HepG2 (cell line): ENCODE results near the gene DPP7. TPM values are rescaled to one million over a fixed set of nuclear protein-coding genes. Genes with fewer than 3 reads are reported as not detected.
A peak's percentile ranks its signal among the peaks of the same experiment; 100 is the strongest.

ENCODE experiments used
- ATF1 ChIP-seq: IDR thresholded peaks from 2 replicates; pipeline ENCODE4 v1.6.1; 2016; ENCODE audit warnings: mild to moderate bottlenecking, control low read depth
- FOXO1 ChIP-seq: sonication (generic); formaldehyde crosslinking; IDR thresholded peaks from 2 replicates; pipeline ENCODE4 v1.4.0; 2020; ENCODE audit warnings: missing genetic modification reagents
- HMG20B ChIP-seq: conservative IDR thresholded peaks from 2 replicates; pipeline ENCODE4 v1.6.1; 2016; ENCODE audit warnings: missing genetic modification reagents, missing compliant biosample characterization
- HNRNPUL1 ChIP-seq: fragments of 200-400 bp; formaldehyde crosslinking; IDR thresholded peaks from 2 replicates; pipeline ENCODE4 v1.6.1; 2017; ENCODE audit warnings: low read depth, mild to moderate bottlenecking, low read length, moderate library complexity
- MTA1 ChIP-seq: sonication (generic); formaldehyde crosslinking; IDR thresholded peaks from 2 replicates; pipeline ENCODE4 v1.4.0; 2020; ENCODE audit warnings: missing genetic modification reagents, mild to moderate bottlenecking, borderline replicate concordance
- RNF2 ChIP-seq: fragments of 450-650 bp; conservative IDR thresholded peaks from 2 replicates; pipeline ENCODE4 v1.6.1; 2016; ENCODE audit warnings: low read depth
- SPEN ChIP-seq: sonication (generic); formaldehyde crosslinking; IDR thresholded peaks from 2 replicates; pipeline ENCODE4 v1.5.1; 2020; ENCODE audit warnings: low read depth, mild to moderate bottlenecking, missing genetic modification reagents
- ZFP90 ChIP-seq: sonication (generic); formaldehyde crosslinking; IDR thresholded peaks from 2 replicates; pipeline ENCODE4 v1.8.0; 2022; ENCODE audit warnings: missing genetic modification reagents, mild to moderate bottlenecking, inconsistent platforms, borderline replicate concordance
- ZNF446 ChIP-seq: sonication (generic); formaldehyde crosslinking; IDR thresholded peaks from 2 replicates; pipeline ENCODE4 v1.5.0; 2020; ENCODE audit warnings: mild to moderate bottlenecking, missing genetic modification reagents
- ZNF564 ChIP-seq: sonication (generic); formaldehyde crosslinking; IDR thresholded peaks from 2 replicates; pipeline ENCODE4 v1.8.1; 2023; ENCODE audit warnings: mild to moderate bottlenecking, missing genetic modification reagents
- ZNF652 ChIP-seq: IDR thresholded peaks from 2 replicates; pipeline ENCODE4 v1.6.1; 2016; ENCODE audit warnings: low read depth, borderline replicate concordance
- polyA plus RNA-seq, 8 experiments: library from polyadenylated mRNA; depleted of rRNA in 3 of 8; stranded (reverse) in 7 of 8; unstranded in 1 of 8; fragments of >200 nt; fragmentation: Illumina TruSeq in 4 of 8; extraction: Trizol in 4 of 8; gene quantifications; 2 replicates each; pipeline versions ENCODE4 v1.2.1 to v1.2.3, GENCODE V29; 2011 to 2016; ENCODE audit warnings: low read depth in 4 of 8, missing spikeins in 1 of 8, mixed read lengths in 1 of 8; ENCODE audit not compliant: insufficient read depth in 1 of 8
- total RNA-seq, 5 experiments: library from RNA; depleted of rRNA; stranded (reverse); fragments of >200 nt; fragmentation: Illumina TruSeq; extraction: Trizol; gene quantifications; 2 replicates each; pipeline ENCODE4 v1.2.3, GENCODE V29; 2016; ENCODE audit warnings: low read depth in 1 of 5
- TF ChIP-seq, protein P1 (sequence below), 2 experiments: fragments of 450-650 bp in 1 of 2; sonication (generic) in 1 of 2; formaldehyde crosslinking in 1 of 2; IDR thresholded peaks; 2 replicates each; pipeline versions ENCODE4 v1.6.1 to v1.8.0; 2016 to 2022; ENCODE audit warnings: antibody characterized with exemption in 1 of 2, mild to moderate bottlenecking in 1 of 2, missing genetic modification reagents in 1 of 2
- TF ChIP-seq, protein P2 (sequence below): sonication (generic); formaldehyde crosslinking; IDR thresholded peaks from 2 replicates; pipeline ENCODE4 v1.4.0; 2020; ENCODE audit warnings: mild to moderate bottlenecking, missing genetic modification reagents
- TF ChIP-seq, protein P3 (sequence below): sonication (generic); formaldehyde crosslinking; IDR thresholded peaks from 2 replicates; pipeline ENCODE4 v1.8.1; 2023; ENCODE audit warnings: mild to moderate bottlenecking, missing genetic modification reagents, borderline replicate concordance
- TF ChIP-seq, protein P4 (sequence below): sonication (generic); formaldehyde crosslinking; IDR thresholded peaks from 2 replicates; pipeline ENCODE4 v1.4.0; 2020; ENCODE audit warnings: mild to moderate bottlenecking, missing genetic modification reagents

The DPP7 gene
- total and polyA plus RNA-seq, 2 of the 13 experiments (the other 11 are each of a cell fraction or from before 2014, with no cell fraction given): 1.2 to 4.5 TPM

DNA sequence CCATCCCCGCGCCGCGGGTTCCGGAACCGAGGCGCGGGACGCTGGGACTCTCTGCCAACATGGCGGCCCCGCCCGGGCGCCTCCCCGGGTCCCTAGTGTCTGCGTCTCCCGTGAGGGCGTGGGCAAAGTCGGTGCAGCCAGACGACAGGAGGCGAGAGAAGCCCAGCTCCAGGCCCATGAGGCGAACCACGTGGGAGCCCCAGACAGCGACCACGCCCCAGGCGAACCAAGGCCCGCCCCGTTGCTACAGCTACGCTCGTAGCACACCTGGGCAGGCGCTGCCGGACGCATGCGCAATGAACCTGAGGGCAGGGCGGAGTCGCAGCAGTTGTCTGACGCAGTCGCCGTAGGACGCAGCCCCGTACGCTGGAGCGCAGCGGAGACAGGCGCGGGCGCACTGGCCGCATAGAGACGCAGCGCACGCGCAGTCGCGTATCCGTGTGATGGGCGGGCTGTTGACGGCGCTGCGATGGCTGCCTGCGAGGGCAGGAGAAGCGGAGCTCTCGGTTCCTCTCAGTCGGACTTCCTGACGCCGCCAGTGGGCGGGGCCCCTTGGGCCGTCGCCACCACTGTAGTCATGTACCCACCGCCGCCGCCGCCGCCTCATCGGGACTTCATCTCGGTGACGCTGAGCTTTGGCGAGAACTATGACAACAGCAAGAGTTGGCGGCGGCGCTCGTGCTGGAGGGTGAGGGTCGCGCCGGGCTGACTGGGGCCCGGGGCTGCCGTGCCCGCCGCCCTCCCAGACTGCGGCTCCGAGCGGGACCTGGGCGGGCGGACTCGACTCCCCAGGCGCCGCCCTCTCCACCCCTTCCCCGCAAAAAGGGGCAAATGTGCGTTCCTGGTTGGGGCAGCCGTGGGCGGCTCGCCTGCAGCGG lies 27.8 kb downstream of the DPP7 start, which contains the start of gene MAN1B1 (continued):
- TF ChIP-seq, protein P1, sequence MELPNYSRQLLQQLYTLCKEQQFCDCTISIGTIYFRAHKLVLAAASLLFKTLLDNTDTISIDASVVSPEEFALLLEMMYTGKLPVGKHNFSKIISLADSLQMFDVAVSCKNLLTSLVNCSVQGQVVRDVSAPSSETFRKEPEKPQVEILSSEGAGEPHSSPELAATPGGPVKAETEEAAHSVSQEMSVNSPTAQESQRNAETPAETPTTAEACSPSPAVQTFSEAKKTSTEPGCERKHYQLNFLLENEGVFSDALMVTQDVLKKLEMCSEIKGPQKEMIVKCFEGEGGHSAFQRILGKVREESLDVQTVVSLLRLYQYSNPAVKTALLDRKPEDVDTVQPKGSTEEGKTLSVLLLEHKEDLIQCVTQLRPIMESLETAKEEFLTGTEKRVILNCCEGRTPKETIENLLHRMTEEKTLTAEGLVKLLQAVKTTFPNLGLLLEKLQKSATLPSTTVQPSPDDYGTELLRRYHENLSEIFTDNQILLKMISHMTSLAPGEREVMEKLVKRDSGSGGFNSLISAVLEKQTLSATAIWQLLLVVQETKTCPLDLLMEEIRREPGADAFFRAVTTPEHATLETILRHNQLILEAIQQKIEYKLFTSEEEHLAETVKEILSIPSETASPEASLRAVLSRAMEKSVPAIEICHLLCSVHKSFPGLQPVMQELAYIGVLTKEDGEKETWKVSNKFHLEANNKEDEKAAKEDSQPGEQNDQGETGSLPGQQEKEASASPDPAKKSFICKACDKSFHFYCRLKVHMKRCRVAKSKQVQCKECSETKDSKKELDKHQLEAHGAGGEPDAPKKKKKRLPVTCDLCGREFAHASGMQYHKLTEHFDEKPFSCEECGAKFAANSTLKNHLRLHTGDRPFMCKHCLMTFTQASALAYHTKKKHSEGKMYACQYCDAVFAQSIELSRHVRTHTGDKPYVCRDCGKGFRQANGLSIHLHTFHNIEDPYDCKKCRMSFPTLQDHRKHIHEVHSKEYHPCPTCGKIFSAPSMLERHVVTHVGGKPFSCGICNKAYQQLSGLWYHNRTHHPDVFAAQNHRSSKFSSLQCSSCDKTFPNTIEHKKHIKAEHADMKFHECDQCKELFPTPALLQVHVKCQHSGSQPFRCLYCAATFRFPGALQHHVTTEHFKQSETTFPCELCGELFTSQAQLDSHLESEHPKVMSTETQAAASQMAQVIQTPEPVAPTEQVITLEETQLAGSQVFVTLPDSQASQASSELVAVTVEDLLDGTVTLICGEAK (IDR thresholded peaks at IDR 0.05): no peak
- TF ChIP-seq, protein P1 (CRISPR knock-in tag; IDR thresholded peaks at IDR 0.05): peak; percentile 51
- TF ChIP-seq ZNF564 (CRISPR knock-in tag) (no peak; the same call in 1 of the 2 replicates), MTA1 (CRISPR knock-in tag) (no peak; the same call in 1 of the 2 replicates), ATF1 (no peak), ZNF446 (CRISPR knock-in tag) (no peak), HNRNPUL1 (0 out of 2 replicates have a peak, but pooled peaks have one; percentile 63), RNF2 (no peak; the same call in 1 of the 2 replicates), FOXO1 (no peak; the same call in 1 of the 2 replicates), SPEN (CRISPR knock-in tag) (peak; percentile 83), ZNF652 (CRISPR knock-in tag) (no peak), HMG20B (no peak), ZFP90 (CRISPR knock-in tag) (no peak; the same call in 1 of the 2 replicates)
- TF ChIP-seq, protein P2, sequence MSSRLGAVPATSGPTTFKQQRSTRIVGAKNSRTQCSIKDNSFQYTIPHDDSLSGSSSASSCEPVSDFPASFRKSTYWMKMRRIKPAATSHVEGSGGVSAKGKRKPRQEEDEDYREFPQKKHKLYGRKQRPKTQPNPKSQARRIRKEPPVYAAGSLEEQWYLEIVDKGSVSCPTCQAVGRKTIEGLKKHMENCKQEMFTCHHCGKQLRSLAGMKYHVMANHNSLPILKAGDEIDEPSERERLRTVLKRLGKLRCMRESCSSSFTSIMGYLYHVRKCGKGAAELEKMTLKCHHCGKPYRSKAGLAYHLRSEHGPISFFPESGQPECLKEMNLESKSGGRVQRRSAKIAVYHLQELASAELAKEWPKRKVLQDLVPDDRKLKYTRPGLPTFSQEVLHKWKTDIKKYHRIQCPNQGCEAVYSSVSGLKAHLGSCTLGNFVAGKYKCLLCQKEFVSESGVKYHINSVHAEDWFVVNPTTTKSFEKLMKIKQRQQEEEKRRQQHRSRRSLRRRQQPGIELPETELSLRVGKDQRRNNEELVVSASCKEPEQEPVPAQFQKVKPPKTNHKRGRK (CRISPR knock-in tag): no peak
- TF ChIP-seq, protein P3, sequence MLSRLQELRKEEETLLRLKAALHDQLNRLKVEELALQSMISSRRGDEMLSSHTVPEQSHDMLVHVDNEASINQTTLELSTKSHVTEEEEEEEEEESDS: no peak
- TF ChIP-seq, protein P4, sequence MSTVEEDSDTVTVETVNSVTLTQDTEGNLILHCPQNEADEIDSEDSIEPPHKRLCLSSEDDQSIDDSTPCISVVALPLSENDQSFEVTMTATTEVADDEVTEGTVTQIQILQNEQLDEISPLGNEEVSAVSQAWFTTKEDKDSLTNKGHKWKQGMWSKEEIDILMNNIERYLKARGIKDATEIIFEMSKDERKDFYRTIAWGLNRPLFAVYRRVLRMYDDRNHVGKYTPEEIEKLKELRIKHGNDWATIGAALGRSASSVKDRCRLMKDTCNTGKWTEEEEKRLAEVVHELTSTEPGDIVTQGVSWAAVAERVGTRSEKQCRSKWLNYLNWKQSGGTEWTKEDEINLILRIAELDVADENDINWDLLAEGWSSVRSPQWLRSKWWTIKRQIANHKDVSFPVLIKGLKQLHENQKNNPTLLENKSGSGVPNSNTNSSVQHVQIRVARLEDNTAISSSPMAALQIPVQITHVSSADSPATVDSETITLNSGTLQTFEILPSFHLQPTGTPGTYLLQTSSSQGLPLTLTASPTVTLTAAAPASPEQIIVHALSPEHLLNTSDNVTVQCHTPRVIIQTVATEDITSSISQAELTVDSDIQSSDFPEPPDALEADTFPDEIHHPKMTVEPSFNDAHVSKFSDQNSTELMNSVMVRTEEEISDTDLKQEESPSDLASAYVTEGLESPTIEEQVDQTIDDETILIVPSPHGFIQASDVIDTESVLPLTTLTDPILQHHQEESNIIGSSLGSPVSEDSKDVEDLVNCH (CRISPR knock-in tag): no peak
